HG03039 (cell line): Measurements from ENCODE around the gene APOL5.

Experiments
- ATAC-seq: cut with Tn5 transposase; IDR thresholded peaks from one replicate; pipeline ENCODE4 v1.9.1; 2021; ENCODE audit warnings: mild to moderate bottlenecking, moderate library complexity; ENCODE audit not compliant: unreplicated experiment

Gene APOL5

DNA sequence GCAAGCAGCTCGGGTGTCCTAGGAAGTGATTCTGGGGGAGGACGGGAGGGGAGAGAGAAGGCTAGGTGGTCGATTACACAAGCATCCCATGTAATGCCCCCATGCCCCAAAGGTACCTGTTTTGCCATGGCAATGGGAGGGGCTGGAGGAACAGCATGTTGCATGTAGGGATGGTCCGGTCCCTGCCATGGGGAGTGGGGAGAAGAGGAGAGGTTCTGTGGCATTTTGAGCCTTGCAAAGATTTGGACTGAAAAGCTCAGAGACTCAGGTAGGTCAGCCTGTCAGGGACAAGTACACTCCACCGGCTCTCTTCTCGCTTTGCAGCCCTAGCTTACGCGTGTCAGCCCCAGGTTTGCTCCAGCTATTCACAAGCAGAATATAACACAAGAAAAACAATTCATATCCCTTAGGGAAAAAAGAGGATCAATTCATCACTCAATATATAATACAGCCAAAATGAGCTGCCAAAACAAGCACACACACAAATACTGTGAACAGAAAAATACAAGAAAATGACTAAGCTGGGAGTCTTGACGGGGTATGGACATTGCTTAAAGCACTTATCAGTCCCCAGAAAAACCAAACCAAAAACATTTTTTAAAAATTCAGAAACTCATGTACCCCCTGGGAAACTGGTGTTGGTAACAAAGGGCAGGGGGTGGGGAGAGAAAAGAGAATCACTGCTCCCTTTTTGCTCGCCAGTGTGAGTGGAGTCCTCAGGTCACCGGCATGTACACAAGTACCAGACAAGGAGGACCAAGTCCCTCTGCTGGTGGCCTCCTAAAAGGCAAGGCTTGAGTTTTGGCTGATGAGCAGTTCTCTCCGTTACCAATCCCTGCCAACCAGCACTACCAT, 21.6 kb downstream of the APOL5 start:
- ATAC-seq, result no peak

DNA sequence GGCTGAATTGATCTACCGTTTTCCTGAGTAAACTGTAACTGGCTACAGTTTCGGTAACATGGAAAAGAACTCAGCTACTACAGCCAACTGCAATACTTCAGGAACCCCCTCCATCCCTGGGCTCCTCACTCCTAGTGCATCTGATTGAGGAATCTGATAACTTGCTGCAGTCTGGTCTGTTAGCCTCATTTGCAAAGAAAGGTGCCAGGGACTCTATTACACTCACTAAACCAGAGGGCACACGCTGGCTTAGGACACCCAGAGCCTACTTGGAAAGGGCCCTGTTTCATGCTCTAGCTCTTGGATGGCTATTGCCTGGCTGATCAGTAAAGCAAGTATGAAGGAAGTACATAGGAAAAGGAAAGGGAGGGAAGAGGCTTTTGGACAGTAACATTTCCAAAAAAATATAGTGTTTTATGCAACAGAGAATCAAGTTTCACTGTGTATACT, 22.3 kb downstream of the APOL5 start:
- no peak for ATAC-seq

DNA sequence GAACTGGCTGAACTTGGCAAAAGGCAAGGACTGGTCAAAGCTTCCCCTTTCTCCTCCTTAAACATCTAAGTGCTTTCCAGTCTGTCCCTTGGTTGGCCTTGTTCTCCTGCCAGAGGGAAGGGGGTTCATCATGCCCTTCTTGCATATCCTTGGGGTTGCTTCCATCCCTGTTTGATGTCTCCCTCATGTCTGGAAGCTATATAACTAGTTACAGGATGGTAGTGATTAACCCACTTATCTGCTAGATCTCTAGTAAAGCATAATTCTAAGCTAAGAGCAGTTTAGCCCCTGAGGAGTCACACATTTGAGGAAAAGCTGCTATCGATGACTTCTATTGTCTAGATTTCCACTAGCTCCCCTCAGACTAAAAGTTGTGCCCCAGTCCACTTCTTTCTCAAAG, 22.9 kb downstream of the APOL5 start:
- no peak for ATAC-seq

DNA sequence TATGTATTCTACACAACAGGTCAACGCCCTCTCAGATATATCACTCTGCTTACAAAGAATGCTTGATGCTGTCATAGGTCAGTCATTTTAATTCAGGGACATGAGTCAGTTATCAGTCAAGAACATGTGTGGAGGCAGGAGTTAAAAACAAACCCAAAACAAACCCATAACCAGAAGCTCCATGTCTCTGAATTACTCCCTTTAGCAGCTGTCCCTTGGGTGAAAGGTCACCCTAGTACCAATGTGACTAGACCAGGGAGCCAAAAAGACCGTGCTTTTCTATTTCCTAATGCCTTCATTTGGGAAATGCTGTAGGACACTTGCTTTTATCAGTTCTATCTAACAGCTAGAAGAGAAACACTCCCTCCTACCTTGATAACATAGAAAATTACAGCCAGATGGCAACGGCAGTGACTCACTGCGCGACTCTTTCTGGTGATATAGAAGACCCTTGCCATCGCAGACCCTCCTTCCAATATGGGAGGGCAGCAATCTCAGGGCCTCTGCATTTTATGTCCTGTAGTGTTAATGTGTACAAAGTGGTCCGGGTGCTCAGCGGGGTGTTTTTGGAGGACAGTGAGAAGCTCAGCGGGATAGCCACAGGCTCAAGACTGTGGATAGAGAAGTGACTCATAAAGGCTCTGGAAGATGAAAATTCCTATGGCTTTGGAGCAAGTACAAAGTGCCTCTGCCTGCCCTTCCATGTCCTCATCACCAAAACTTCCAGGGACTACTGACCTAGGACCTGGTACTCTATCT, 24.8 kb downstream of the APOL5 start:
- ATAC-seq, result no peak

DNA sequence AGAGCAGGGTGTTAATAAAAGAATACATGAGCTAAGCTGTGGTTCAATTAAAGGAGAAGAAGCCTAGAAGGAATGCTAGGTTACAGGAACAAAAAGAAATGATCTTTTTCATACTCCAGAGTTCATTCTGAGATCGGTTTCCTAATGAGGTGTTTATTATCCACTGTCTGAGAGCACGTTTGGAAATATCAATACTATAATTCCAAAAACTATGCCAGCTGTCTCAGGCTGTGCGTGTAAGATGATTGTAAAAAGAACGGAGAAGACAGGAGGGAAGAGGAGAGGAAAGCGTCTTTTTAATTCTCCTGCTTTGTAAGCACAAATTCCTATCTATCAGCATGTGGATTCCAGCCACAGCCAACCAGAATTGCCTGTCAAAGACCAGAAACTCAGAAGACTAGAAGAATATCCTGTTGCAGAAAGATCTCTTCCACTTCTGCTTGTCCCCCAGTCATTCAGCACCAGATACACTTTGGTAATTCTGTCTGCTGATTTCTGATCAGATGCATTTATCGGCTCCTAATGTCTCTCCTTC, 25.7 kb downstream of the APOL5 start:
- no peak for ATAC-seq

DNA sequence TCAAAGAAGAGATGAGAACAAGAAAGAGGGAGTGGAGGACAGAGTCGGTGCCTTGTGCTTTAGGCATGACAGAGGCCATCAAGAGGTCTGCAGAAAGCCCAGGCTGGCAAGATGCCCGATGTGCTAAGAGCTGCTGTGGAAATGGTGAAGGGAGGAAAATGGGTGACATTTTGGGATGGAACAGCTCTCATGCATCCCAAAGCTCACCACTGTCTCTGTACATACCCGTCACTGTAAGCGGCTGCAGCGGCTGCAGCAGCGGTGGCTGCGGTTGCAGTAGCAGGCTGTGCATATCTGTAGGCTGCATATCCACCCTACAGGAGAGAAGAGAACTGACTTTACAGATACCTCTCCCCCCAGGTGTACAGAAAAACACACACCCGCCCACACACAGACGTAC, 28.6 kb downstream of the APOL5 start:
- ATAC-seq, result no peak

DNA sequence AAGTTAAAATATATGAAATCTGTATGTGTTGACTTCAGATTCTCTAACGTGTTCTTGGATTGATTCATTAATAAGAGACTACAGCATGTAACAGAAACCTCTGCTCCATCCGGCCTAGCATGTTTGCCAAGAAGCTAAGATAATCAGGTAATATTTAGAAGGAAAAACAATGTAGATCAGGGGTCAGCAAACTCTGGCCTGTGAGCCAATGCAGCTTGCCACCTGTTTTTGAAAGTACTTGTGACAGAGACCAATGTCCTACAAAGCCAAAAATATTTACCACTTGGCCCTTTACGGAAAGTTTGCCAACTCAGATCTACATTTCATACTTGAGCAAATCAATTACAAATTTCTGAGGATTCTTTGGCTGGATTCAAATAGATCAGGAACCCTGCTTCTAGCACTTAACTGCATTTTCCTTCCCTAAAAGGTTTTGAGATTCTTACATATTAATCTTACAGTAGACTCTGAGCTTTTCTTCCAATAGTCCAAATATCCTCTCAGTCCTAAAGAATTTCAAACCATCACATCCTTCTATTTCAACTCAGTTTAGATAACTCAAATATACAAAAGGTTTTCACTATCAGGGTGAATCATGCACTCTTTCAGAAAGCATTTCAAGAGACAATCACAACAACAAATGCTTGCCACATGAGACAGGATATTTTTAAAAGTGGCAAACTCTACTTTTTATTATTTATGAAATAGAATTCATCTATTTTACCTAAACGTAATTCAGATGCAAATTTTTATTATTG, 29.5 kb downstream of the APOL5 start:
- ATAC-seq, result no peak

DNA sequence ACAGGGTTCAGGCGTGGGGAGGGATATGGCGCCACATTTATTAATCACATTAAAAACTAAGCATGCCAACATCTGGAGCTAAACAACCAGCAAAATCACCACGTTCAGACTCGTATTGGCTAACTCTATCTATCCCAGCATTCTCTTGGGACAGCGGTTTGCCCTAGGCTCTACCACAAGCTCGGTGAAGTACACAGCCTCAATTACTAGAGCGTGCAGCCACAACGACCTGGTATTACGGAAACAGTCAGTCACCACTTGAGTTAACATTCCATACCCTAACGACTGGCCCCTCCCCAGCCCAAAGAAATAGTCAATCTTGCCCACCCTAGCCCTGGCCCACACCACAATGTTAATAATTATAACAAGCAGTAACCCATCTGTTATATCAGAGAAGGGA, 32.1 kb downstream of the APOL5 start:
- peak; percentile 56 for ATAC-seq

DNA sequence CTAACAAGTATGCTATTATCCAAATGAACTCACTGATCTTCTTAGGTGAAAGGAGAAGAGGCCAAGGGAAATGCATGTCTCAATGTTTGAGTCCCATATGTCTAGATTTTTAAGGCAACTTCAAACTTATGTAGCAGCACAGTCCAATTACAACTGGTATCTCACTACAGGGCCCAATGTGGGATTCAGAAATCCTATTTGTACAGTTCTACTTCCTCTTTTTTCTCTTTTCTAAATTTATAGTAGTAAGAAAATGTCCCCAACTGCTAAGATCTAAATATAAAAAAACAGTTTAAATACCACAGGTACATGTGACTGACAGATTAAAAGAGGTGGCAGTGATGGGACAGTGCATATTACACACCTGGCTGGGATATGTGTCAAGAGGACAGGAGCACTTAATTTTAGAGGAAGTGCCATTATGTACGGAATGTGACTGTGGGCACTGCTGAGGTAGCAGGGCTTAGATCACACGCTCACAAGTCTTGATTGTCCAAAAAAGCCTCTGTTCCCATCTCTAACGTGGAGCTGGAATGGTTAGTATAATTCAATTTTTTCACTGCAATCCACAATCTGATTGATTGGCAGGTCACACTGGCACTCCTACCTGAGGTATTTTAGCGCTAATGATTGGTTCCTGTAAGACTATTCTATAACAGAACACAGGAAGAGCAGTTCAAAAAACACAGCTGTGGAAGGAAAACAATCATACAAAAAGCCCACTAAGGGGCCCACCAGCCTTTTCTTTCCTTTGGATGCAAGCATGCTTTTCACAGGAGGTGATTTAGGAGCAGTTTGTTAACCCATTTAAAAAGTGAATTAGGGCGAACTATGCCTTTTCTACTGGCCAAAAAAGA, 34.6 kb downstream of the APOL5 start:
- ATAC-seq, result no peak

DNA sequence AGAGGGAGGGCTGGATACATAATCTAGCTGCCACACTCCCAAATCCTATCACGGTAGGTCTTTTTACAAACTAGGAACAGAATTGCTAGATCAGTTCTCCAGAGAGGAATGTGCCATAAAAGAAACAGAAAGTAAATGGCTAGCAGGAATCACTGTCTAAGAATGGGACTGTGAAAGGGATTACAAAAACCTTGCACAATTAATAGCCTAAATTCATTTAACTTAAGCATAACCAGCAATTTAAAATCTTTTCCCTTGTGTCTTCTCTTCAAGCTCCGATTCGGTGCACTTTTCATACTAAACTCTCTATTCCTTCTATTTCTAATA, 35.2 kb downstream of the APOL5 start:
- ATAC-seq, result no peak

DNA sequence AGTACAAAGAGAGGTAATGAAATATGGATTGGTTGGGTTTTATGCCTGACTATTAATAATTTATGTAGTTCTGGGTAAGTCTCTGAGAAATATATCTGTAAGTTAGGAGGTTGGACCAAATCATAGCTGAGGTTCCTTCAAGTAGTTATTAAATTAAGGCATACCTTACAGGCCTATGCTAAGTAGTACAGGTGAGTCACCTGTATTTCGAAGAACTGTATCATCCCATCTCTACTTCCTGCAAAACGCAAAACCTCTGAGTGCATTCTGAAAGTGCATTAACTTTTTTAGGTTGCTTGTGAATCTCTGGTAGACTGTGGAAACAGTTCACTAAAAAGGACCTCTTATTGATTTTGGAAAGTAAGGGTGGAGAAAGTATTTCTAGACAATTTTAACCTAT, 37.1 kb downstream of the APOL5 start:
- ATAC-seq, result no peak

DNA sequence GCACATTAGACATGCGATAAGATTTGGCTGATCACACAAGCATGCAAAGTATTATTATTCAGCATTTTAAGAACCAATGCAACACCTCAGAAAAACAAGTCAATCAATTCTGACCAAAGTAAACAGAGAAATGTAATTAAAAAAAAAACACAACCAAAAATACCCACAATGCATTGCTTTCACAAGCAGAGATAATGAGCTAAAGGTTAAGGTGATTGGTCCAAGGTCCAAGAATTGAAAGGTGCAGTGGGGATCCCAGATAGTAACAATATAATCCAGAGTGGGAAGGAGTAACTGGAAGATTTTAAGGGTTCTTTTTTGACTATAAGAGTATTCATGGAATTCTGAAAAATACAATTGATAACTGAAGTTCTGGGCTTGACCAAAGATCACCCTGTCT, 39.0 kb downstream of the APOL5 start:
- no peak for ATAC-seq

DNA sequence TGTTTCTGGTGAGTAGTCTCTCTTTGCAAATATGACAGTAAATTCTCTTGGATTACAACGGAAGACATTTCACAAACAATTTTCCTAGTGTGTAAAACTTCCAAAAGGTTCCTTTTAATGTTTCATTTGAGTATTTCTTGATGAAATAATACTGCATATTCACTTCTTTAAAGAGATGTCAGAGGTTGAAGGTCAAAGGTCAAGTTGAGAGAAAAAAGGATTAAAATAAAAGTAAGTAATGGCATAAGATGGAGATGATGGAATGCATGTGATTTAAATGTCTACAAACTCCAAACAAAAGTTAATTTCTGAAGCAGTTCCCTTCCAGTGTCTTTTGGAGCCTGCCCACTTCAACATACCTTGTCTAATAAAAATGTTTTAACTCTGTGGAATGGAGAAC, 40.7 kb downstream of the APOL5 start:
- no peak for ATAC-seq

DNA sequence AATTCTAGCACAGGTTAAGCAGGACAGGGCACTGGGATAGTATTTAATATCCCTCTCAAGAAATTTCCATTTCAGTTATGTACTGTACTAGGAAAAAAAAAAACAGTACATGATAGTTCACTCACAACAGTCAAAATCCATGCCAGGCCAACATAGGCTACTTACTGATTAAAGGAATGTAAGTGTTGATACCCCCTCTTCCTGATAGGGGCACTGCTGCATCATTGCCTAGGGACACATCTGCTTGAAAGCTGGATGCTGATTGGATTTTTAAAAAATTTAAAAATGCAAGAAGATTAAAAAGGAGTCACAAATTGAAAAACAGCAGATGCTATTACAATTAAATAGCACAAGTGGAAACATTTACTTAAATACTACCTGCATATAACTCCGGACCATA, 43.4 kb downstream of the APOL5 start:
- ATAC-seq, result no peak

DNA sequence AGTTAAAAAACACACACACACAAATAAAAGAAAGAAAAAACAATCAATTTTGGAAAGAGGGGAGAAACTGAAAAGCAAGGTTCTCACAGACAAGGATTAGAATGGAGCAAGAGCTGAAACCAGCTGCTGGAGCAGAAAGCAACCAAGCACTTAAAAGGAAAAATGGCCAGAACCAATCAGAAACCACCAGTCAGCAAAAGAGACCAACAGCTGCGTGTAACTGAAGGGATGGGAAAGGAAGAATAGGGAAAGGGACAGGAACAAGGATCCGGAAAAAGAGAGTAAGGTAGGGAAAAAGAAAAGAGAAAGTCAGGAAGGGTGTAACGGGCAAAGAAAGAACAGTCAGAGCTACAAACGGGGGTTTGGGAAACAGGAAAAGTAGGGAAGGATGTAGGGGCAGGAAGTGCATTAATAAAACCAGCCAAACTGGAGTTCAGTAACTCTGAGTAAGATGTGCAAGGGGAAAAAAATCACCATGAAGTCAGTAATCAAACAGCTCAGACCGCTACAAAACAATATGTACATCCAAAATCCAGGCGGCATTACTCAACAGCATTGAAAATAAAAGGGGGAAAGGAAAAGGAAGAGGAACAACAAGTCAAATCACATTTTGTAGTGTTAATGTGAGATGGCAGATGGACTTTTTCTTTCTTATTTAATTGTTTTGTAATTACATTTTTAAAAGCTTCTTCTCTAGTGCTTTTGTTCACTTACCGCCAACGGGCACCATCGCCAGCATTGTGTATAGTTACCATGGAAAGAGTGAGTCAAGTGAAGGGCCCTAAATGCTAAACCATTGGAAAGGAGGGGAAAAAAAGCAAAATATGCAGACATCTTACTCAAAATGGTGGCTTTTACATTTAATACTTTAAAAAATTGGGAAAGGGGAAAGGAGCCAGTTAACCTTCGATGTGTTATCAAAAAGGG, 49.2 kb downstream of the APOL5 start:
- ATAC-seq, result no peak

DNA sequence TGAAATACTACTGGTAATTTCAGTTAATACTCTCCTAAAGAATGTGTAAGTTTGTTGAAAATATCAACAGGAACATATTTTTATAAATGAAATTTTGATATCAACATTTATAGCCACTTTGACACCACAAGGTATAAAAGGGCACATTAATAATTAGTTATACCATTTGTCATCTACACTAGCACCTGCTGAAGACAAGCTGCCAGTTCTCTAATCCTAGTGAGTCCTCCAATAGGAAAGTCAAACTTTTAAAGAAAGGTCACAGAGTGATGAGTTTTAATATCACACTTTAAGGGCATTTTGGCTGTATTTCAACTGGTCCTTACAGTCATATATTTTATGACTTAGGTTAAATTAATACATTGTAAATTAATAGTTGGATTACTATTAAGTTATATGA, 52.3 kb downstream of the APOL5 start:
- ATAC-seq, result no peak

DNA sequence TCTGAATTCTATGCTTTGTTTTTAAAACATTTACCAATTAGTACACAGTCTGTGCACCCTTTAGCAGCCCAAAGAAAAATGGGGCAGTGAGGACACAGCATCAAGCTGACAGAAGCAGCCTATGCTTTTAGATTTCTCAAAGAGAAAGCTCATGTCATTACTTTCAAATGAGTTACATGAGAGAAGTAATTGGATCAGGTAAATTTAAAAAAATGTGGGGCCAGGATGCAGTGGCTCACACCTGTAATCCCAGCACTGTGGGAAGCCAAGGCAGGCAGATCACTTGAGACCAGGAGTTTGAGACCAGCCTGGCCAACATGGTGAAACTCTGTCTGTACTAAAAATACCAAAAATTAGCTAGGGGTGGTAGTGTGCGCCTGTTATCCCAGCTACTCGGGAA, 57.7 kb downstream of the APOL5 start:
- no peak for ATAC-seq

DNA sequence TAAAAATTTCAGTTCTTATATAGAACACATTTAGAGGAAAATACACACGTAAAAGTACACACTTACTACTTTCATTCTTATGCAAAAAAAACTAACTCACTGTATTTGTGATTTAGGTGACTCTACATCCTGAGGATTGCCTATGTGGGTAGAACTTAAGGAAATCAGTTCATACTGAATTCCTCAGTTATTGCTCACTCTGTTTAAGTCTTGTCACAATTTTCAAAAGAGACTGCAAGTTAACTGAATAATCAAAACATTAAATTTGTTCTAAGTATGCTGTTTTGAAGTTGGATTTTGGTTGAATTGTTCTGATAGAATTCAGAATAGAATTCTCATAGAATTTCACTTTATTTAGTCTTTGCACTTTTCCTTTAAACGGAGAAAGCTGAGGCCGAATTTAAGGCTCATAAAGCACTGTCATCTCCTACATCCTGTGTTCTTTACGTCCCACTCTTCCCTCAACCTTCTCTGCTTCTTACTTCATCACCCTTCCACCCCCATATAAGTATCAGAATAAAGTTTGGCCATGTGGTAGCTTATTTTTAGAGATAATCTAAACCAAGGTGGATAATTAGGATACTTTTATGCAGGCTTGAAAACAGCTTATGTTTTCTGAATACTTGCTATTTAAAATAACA, 59.8 kb downstream of the APOL5 start:
- no peak for ATAC-seq
